Mesenchymal stem cell (in vitro differentiated cells and primary cell): ENCODE results near the gene ENDOU.

ENCODE experiments used
- DNase-seq: peaks from one replicate; pipeline ENCODE4 v3.0.0-alpha.2; 2013
- H2AFZ ChIP-seq: one replicate; pipeline ENCODE4 v1.6.1; 2013; ENCODE audit warnings: low read depth, mild to moderate bottlenecking, control low read depth, inconsistent platforms, low read length, moderate library complexity
- H2AK5ac ChIP-seq: 2 replicates; pipeline ENCODE4 v1.6.1; 2013; ENCODE audit warnings: low read length, moderate library complexity, mild to moderate bottlenecking, inconsistent platforms; ENCODE audit not compliant: severe bottlenecking
- H2BK120ac ChIP-seq: one replicate; pipeline ENCODE4 v1.6.1; 2013; ENCODE audit warnings: low read depth, mild to moderate bottlenecking, inconsistent platforms, low read length, moderate library complexity
- H2BK12ac ChIP-seq, 2 experiments: one replicate each; pipeline ENCODE4 v1.6.1; 2013; ENCODE audit warnings: inconsistent platforms in 2 of 2, low read length in 2 of 2, mild to moderate bottlenecking in 2 of 2, moderate library complexity in 2 of 2, control low read depth in 1 of 2
- H2BK15ac ChIP-seq: one replicate; pipeline ENCODE4 v1.6.1; 2013; ENCODE audit warnings: mild to moderate bottlenecking, low read depth, inconsistent platforms; ENCODE audit not compliant: poor library complexity, severe bottlenecking
- H2BK5ac ChIP-seq: 2 replicates; pipeline ENCODE4 v1.6.1; 2013; ENCODE audit warnings: low read depth, mild to moderate bottlenecking, low read length, control low read depth, inconsistent platforms; ENCODE audit not compliant: poor library complexity, severe bottlenecking
- H3K14ac ChIP-seq, 2 experiments: one replicate each; pipeline ENCODE4 v1.6.1; 2013; ENCODE audit warnings: inconsistent platforms in 2 of 2, low read length in 2 of 2, control low read depth in 1 of 2, mild to moderate bottlenecking in 1 of 2, moderate library complexity in 1 of 2
- H3K18ac ChIP-seq, 2 experiments: one replicate each; pipeline ENCODE4 v1.6.1; 2013; ENCODE audit warnings: inconsistent platforms in 2 of 2, low read length in 2 of 2, control low read depth in 1 of 2, low read depth in 1 of 2, mild to moderate bottlenecking in 1 of 2
- H3K23ac ChIP-seq, 2 experiments: one replicate each; pipeline ENCODE4 v1.6.1; 2013; ENCODE audit warnings: inconsistent platforms in 2 of 2, low read length in 2 of 2, mild to moderate bottlenecking in 2 of 2, moderate library complexity in 2 of 2, control low read depth in 1 of 2
- H3K27ac ChIP-seq: 2 replicates; pipeline ENCODE4 v1.5.1; 2013; ENCODE audit warnings: mild to moderate bottlenecking, moderate library complexity, low read length, control low read depth, inconsistent platforms; ENCODE audit not compliant: poor library complexity, severe bottlenecking
- H3K27me3 ChIP-seq, 2 experiments: 2 replicates each; pipeline versions ENCODE4 v1.6.1 to v1.7.0; 2013; ENCODE audit warnings: low read length in 2 of 2, mild to moderate bottlenecking in 2 of 2, moderate library complexity in 2 of 2, control low read depth in 1 of 2, inconsistent platforms in 1 of 2; ENCODE audit not compliant: control insufficient read depth in 1 of 2, insufficient read depth in 1 of 2
- H3K36me3 ChIP-seq, 2 experiments: 2 replicates each; pipeline versions ENCODE4 v1.6.1 to v1.7.0; 2013; ENCODE audit warnings: low read length in 2 of 2, control low read depth in 1 of 2, inconsistent platforms in 1 of 2, low read depth in 1 of 2, mild to moderate bottlenecking in 1 of 2; ENCODE audit not compliant: insufficient read depth in 2 of 2, control insufficient read depth in 1 of 2
- H3K4ac ChIP-seq, 2 experiments: one replicate each; pipeline ENCODE4 v1.6.1; 2013; ENCODE audit warnings: inconsistent platforms in 2 of 2, low read length in 2 of 2, mild to moderate bottlenecking in 2 of 2, moderate library complexity in 2 of 2, control low read depth in 1 of 2, low read depth in 1 of 2
- H3K4me1 ChIP-seq: 2 replicates; pipeline ENCODE4 v1.6.1; 2013; ENCODE audit warnings: low read depth, low read length, control low read depth; ENCODE audit not compliant: control insufficient read depth, insufficient read depth
- H3K4me2 ChIP-seq: 2 replicates; pipeline ENCODE4 v1.6.1; 2013; ENCODE audit warnings: low read length, mild to moderate bottlenecking, inconsistent platforms; ENCODE audit not compliant: poor library complexity, severe bottlenecking
- H3K4me3 ChIP-seq, 2 experiments: 2 replicates each; pipeline versions ENCODE4 v1.5.1 to v1.7.0; 2013; ENCODE audit warnings: low read length in 2 of 2, mild to moderate bottlenecking in 2 of 2, control low read depth in 1 of 2, low read depth in 1 of 2; ENCODE audit not compliant: insufficient read depth in 1 of 2
- H3K79me1 ChIP-seq: replicated peaks from 2 replicates; pipeline ENCODE4 v1.6.1; 2013; ENCODE audit warnings: mild to moderate bottlenecking, control low read depth, low read length, inconsistent platforms; ENCODE audit not compliant: poor library complexity, severe bottlenecking
- H3K9ac ChIP-seq: 2 replicates; pipeline ENCODE4 v1.7.0; 2013; ENCODE audit warnings: mild to moderate bottlenecking, low read length, moderate library complexity
- H3K9me3 ChIP-seq: 2 replicates; pipeline ENCODE4 v1.7.0; 2013; ENCODE audit warnings: mild to moderate bottlenecking, low read length; ENCODE audit not compliant: control insufficient read depth
- H4K8ac ChIP-seq: one replicate; pipeline ENCODE4 v1.6.1; 2013; ENCODE audit warnings: inconsistent platforms, mild to moderate bottlenecking, low read length, moderate library complexity
- H4K91ac ChIP-seq: one replicate; pipeline ENCODE4 v1.6.1; 2013; ENCODE audit warnings: mild to moderate bottlenecking, low read length, inconsistent platforms
- WGBS: methylation state at CpG from one replicate; pipeline ENCODE4 v1.1.7; 2013; ENCODE audit warnings: mixed read lengths; 5-methylcytosine and 5-hydroxymethylcytosine counted together

Gene ENDOU

DNA sequence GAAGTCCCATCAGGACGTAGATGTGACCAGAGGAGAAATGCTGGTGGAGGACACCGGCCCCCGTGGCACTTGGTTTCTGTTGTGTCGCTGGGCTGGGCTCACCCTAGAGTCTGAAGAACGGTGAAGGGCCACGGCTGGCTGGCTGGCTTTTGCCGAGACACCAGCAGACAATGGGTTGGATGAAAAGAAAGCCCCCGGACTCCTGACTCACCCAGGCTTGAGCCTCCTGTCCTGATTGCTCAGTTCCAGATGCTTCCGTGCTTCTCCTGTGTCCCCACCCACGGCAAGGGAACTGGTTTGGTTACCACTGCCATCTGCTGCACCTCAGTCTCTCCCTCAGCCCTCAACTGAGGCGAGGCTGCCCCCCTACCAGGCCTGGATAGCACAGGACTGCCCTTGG lies 10.4 kb upstream of the ENDOU start:
- Histone ChIP-seq H3K18ac (no peak overlapping the region), H2BK15ac (no peak overlapping the region), H2BK5ac (no peak overlapping the region), H3K23ac (no peak overlapping the region), H3K79me1 (no peaks in the 10 kb centered on the region), H3K27ac (no peak overlapping the region), H3K9me3 (no peaks in the 10 kb centered on the region), H4K8ac (no peak overlapping the region), H3K14ac (peak overlapping the region in 1 of 2 experiments; percentile 5), H2BK12ac (peak overlapping the region in 1 of 2 experiments; percentile 7), H3K4me1 (peaks cover 19% of the 10 kb centered on the region), H3K36me3 (peaks cover 0 to 57% of the 10 kb centered on the region in 2 experiments), H2AFZ (no peak overlapping the region), H3K27me3 (no peaks in the 10 kb centered on the region), H2BK120ac (peak overlapping the region; percentile 39), H3K4me3 (no peak overlapping the region), H3K4ac (no peak overlapping the region), H3K4me2 (no peak overlapping the region), H3K9ac (no peak overlapping the region), H2AK5ac (no peak overlapping the region), H4K91ac (no peak overlapping the region)
- WGBS = 94% methylated on average over 11 of the region's 11 CpGs
- DNase-seq = no peak

DNA sequence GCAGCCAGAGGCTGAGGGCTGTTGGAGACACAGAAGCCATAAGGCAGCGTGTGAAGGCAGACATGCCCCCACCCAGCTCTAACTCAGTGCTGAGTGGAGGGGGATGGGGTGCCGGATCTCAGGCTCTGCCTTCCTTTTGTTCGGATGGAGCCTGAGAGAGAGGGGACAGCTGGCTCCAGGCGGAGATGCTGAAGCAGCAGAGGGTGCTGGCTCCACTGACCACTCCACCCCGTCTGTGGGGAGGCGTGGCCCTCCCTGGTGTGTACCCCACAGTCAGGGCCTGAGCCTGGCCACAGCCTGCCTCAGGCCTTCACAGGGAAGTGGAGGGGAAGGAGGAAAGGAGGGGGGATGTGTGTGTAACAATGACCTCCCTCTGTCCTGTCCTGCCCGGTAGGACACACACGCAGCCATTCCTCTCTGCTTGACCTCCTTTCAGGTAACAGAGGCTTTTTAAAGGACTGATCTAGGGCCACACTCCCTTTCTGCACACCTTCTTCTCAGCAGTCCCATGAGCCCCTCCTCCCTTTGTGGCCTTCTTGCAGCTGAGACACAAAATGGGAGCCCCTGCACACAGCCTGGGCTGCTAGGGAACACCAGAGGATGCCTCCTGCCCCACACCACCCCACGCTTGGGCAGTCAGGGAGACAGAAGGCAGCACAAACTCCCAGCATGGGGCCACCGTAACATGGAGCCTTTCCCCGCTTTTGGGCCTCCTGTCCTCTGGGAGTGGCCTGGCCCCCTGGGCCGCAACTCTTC lies 9.6 kb upstream of the ENDOU start:
- H3K4me3 ChIP-seq = no peak overlapping the region
- peak overlapping the region in 1 of 2 experiments; percentile 18 for H3K4ac ChIP-seq
- peak overlapping the region in 1 of 2 experiments; percentile 29 for H2BK12ac ChIP-seq
- H3K23ac ChIP-seq = no peak overlapping the region
- H3K4me2 ChIP-seq = no peak overlapping the region
- peak overlapping the region; percentile 7 for H2AFZ ChIP-seq
- no peak overlapping the region for H2BK5ac ChIP-seq
- peak overlapping the region in 1 of 2 experiments; percentile 52 for H3K18ac ChIP-seq
- no peaks in the 10 kb centered on the region for H3K9me3 ChIP-seq
- H3K27ac ChIP-seq = no peak overlapping the region
- H3K27me3 ChIP-seq = no peaks in the 10 kb centered on the region
- WGBS = 61% methylated on average over 12 of the region's 12 CpGs
- peak overlapping the region; percentile 17 for H2BK15ac ChIP-seq
- H2AK5ac ChIP-seq = no peak overlapping the region
- H3K79me1 ChIP-seq = no peaks in the 10 kb centered on the region
- H4K91ac ChIP-seq = peak overlapping the region; percentile 67
- peaks cover 0 to 50% of the 10 kb centered on the region in 2 experiments for H3K36me3 ChIP-seq
- peak overlapping the region; percentile 86 for H4K8ac ChIP-seq
- peaks cover 20% of the 10 kb centered on the region for H3K4me1 ChIP-seq
- peak overlapping the region; percentile 39 for H2BK120ac ChIP-seq
- peak overlapping the region in 1 of 2 experiments; percentile 12 for H3K14ac ChIP-seq
- no peak overlapping the region for H3K9ac ChIP-seq
- DNase-seq = no peak

DNA sequence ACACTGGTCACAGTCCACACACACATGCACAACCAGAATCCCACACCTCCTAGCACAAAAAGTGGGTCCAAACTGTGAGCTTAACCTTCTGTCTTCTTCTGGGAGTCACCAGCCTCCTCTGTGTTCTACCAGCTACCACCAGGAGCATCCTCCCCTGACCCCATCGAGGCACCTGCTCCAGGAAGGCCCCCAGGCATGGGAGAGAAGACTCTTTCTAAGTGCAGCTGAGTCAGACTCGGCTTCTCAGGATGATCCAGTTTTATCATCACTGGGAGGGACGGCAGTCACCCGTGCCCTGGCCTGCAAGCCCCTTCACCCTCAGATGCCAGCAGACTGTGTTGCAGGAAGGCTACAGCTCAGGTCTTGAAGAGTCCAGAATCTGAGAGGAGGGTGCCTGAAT lies 7.9 kb upstream of the ENDOU start:
- Histone ChIP-seq H2BK15ac (no peak overlapping the region), H2BK120ac (no peak overlapping the region), H4K8ac (no peak overlapping the region), H3K9me3 (no peaks in the 10 kb centered on the region), H3K14ac (no peak overlapping the region), H2BK5ac (no peak overlapping the region), H3K27me3 (no peaks in the 10 kb centered on the region), H2AK5ac (no peak overlapping the region), H3K27ac (no peak overlapping the region), H3K4me3 (no peak overlapping the region), H3K23ac (no peak overlapping the region), H3K79me1 (no peaks in the 10 kb centered on the region), H3K4me2 (no peak overlapping the region), H2AFZ (no peak overlapping the region), H3K9ac (no peak overlapping the region), H4K91ac (no peak overlapping the region), H3K36me3 (peaks cover 0 to 33% of the 10 kb centered on the region in 2 experiments), H3K4ac (no peak overlapping the region), H3K4me1 (peaks cover 23% of the 10 kb centered on the region), H3K18ac (no peak overlapping the region), H2BK12ac (no peak overlapping the region)
- 93% methylated on average over 4 of the region's 4 CpGs for WGBS
- no peak for DNase-seq

DNA sequence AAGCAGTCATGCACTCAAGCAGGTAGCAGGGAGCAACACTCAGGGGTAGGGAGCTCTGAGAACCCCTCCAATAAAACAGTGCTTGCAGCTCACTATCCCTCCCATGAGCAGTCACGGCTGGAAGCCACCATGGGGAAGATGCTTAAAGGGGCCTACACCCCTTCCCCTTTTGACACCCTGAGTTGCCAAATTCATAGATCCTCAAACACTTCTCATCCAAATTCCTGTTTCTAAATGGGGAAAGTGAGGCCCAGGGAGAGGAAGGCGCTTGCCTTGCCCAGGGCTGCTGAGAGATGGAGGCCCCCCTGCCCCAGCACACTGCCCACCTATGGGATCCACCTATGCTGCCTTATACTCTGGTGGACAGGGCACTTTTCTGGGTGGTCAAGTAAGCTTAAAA lies 7.2 kb upstream of the ENDOU start:
- Histone ChIP-seq H4K91ac (no peak overlapping the region), H3K79me1 (no peaks in the 10 kb centered on the region), H3K18ac (no peak overlapping the region), H3K4ac (no peak overlapping the region), H3K4me3 (no peak overlapping the region), H3K4me1 (peaks cover 23% of the 10 kb centered on the region), H3K27me3 (no peaks in the 10 kb centered on the region), H2BK5ac (no peak overlapping the region), H2AFZ (no peak overlapping the region), H3K9me3 (no peaks in the 10 kb centered on the region), H2AK5ac (no peak overlapping the region), H4K8ac (no peak overlapping the region), H3K9ac (no peak overlapping the region), H3K23ac (no peak overlapping the region), H3K14ac (no peak overlapping the region), H3K27ac (no peak overlapping the region), H2BK12ac (no peak overlapping the region), H2BK120ac (no peak overlapping the region), H3K36me3 (peaks cover 0 to 26% of the 10 kb centered on the region in 2 experiments), H3K4me2 (no peak overlapping the region), H2BK15ac (no peak overlapping the region)
- DNase-seq = no peak
- 83% methylated on average over 2 of the region's 2 CpGs for WGBS
